ENCODE data around the gene TNK2.

TNK2 gene

GRCh38 chr3:195870937-195871336 lies 37.4 kb downstream of the TNK2 start:
- H4K20me1 ChIP-seq (ENCODE audit: insufficient read depth, low read length) = no peaks in the 10 kb centered on the region
- no peak for DNase-seq
- no peak for TF ChIP-seq EZH2 (IDR thresholded peaks at IDR 0.05; ENCODE audit: borderline replicate concordance, low read depth, low read length, severe bottlenecking)
- TF ChIP-seq, protein P1, sequence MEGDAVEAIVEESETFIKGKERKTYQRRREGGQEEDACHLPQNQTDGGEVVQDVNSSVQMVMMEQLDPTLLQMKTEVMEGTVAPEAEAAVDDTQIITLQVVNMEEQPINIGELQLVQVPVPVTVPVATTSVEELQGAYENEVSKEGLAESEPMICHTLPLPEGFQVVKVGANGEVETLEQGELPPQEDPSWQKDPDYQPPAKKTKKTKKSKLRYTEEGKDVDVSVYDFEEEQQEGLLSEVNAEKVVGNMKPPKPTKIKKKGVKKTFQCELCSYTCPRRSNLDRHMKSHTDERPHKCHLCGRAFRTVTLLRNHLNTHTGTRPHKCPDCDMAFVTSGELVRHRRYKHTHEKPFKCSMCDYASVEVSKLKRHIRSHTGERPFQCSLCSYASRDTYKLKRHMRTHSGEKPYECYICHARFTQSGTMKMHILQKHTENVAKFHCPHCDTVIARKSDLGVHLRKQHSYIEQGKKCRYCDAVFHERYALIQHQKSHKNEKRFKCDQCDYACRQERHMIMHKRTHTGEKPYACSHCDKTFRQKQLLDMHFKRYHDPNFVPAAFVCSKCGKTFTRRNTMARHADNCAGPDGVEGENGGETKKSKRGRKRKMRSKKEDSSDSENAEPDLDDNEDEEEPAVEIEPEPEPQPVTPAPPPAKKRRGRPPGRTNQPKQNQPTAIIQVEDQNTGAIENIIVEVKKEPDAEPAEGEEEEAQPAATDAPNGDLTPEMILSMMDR (IDR thresholded peaks at IDR 0.05; ENCODE audit: borderline replicate concordance, extremely low read depth, low read length, poor library complexity, severe bottlenecking) = no peak
- no peaks in the 10 kb centered on the region for H3K9me3 ChIP-seq (ENCODE audit: insufficient read depth, low read length, severe bottlenecking)
- no peaks in the 10 kb centered on the region for H3K79me2 ChIP-seq (ENCODE audit: insufficient read depth, low read length)
- no peak overlapping the region for H3K9ac ChIP-seq (ENCODE audit: low read depth, low read length)
- peaks cover 33% of the 10 kb centered on the region for H3K36me3 ChIP-seq (ENCODE audit: insufficient read depth, low read length)
- no peaks in the 10 kb centered on the region for H3K27me3 ChIP-seq (ENCODE audit: insufficient read depth, low read length, poor library complexity)
- H3K4me1 ChIP-seq (ENCODE audit: insufficient read depth, low read length) = no peaks in the 10 kb centered on the region
- no peak overlapping the region for H3K4me3 ChIP-seq (ENCODE audit: low read depth in 1 of 2, low read length in 2 of 2)
- H3K4me2 ChIP-seq (ENCODE audit: insufficient read depth, low read length) = no peak overlapping the region
- no peak overlapping the region for H2AFZ ChIP-seq (ENCODE audit: low read depth, low read length)
- no peak for ATAC-seq (ENCODE audit: insufficient read depth, low read depth)
- H3K27ac ChIP-seq (ENCODE audit: low read length) = no peak overlapping the region

- no peak overlapping the region for H3K9ac ChIP-seq (ENCODE audit: low read depth, low read length)
- ATAC-seq (ENCODE audit: insufficient read depth, low read depth) (no peak), DNase-seq (no peak)
- H4K20me1 ChIP-seq (ENCODE audit: insufficient read depth, low read length) = no peaks in the 10 kb centered on the region
- H3K27ac ChIP-seq (ENCODE audit: low read length) = no peak overlapping the region
- H3K9me3 ChIP-seq (ENCODE audit: insufficient read depth, low read length, severe bottlenecking) = no peaks in the 10 kb centered on the region
- H3K4me1 ChIP-seq (ENCODE audit: insufficient read depth, low read length) = no peaks in the 10 kb centered on the region
- H2AFZ ChIP-seq (ENCODE audit: low read depth, low read length) = no peak overlapping the region
- no peak for TF ChIP-seq EZH2 (IDR thresholded peaks at IDR 0.05; ENCODE audit: borderline replicate concordance, low read depth, low read length, severe bottlenecking)
- TF ChIP-seq, protein P1 (IDR thresholded peaks at IDR 0.05; ENCODE audit: borderline replicate concordance, extremely low read depth, low read length, poor library complexity, severe bottlenecking) = no peak
- H3K36me3 ChIP-seq (ENCODE audit: insufficient read depth, low read length) = peaks cover 37% of the 10 kb centered on the region
- H3K27me3 ChIP-seq (ENCODE audit: insufficient read depth, low read length, poor library complexity) = no peaks in the 10 kb centered on the region
- no peak overlapping the region for H3K4me3 ChIP-seq (ENCODE audit: low read depth in 1 of 2, low read length in 2 of 2)
- H3K4me2 ChIP-seq (ENCODE audit: insufficient read depth, low read length) = no peak overlapping the region
- no peaks in the 10 kb centered on the region for H3K79me2 ChIP-seq (ENCODE audit: insufficient read depth, low read length)
Observed at GRCh38 chr3:195870442-195870841, 37.9 kb downstream of the TNK2 start.

DNA sequence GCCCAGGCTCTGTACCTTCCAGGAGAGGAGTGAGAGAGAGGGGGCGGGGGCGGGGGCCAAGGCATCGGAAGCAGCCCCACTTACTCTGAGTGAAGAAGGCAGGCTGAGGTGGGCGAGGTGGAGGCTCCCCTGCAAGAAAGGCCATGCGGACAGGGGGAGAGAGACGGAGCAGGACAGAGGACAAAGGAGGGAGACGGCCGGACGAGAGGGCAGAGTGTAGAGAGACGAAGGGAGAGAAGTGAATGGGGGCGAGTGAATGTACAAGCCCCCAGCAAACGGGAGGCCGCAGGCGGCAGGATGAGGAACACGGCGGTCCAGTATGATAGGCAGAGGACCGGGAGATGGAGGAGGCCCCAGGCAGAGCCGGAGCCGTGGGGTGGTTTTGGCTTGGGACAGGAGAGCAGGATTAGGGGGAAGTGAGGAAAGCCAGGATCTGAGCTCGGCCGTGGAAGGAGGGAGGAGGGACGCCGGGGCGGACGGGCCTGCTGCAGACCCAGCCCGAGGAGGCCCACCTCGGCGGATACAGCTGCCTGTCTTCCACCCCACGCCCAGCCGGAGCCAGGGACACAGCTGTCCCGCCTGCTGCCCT lies 38.8 kb downstream of the TNK2 start:
- Histone ChIP-seq H3K4me3 (ENCODE audit: low read depth in 1 of 2, low read length in 2 of 2) (no peak overlapping the region), H2AFZ (ENCODE audit: low read depth, low read length) (no peak overlapping the region), H3K4me1 (ENCODE audit: insufficient read depth, low read length) (no peaks in the 10 kb centered on the region), H3K9ac (ENCODE audit: low read depth, low read length) (no peak overlapping the region), H4K20me1 (ENCODE audit: insufficient read depth, low read length) (no peaks in the 10 kb centered on the region), H3K27me3 (ENCODE audit: insufficient read depth, low read length, poor library complexity) (no peaks in the 10 kb centered on the region), H3K79me2 (ENCODE audit: insufficient read depth, low read length) (no peaks in the 10 kb centered on the region), H3K9me3 (ENCODE audit: insufficient read depth, low read length, severe bottlenecking) (no peaks in the 10 kb centered on the region), H3K27ac (ENCODE audit: low read length) (no peak overlapping the region), H3K36me3 (ENCODE audit: insufficient read depth, low read length) (peaks cover 40% of the 10 kb centered on the region), H3K4me2 (ENCODE audit: insufficient read depth, low read length) (no peak overlapping the region)
- no peak for DNase-seq
- no peak for ATAC-seq (ENCODE audit: insufficient read depth, low read depth)
- TF ChIP-seq EZH2 (IDR thresholded peaks at IDR 0.05; ENCODE audit: borderline replicate concordance, low read depth, low read length, severe bottlenecking) = no peak
- TF ChIP-seq, protein P1 (IDR thresholded peaks at IDR 0.05; ENCODE audit: borderline replicate concordance, extremely low read depth, low read length, poor library complexity, severe bottlenecking) = no peak

Data from DND-41 (cell line).